A549 (cell line): Measurements from ENCODE around the gene ALDH2. TPM values are rescaled to one million over a fixed set of nuclear protein-coding genes. Genes with fewer than 3 reads are reported as not detected.
A peak's percentile ranks its signal among the peaks of the same experiment; 100 is the strongest.
"Not testable (repeated sequence)": the region's sequence is repeated elsewhere in the genome, so short reads cannot be mapped to it uniquely, and the experiment has no call there.

Source experiments
- ATAC-seq, 2 experiments: fragments of 200-7000 bp in 1 of 2; fragments of >200 bp in 1 of 2; cut with Nextera tagmentation in 1 of 2; cut with Tn5 transposase in 1 of 2; 3 replicates each; pipeline versions ENCODE4 v1.8.0 to v1.9.1; 2018 to 2020; ENCODE audit warnings: mild to moderate bottlenecking in 1 of 2, moderate library complexity in 1 of 2
- CTCF ChIA-PET: fragments of 300-600 bp; sonication (Branson Sonifier 250); formaldehyde crosslinking; extraction: SDS; loops from one replicate; lab custom pipeline; 2021; ENCODE audit warnings: antibody characterized with exemption, inconsistent platforms; lab: Yijun Ruan, JAX
- POLR2A ChIA-PET: fragments of 350-600 bp; formaldehyde crosslinking; extraction: SDS; loops from one replicate; lab custom pipeline; 2021; ENCODE audit warnings: antibody characterized with exemption, inconsistent platforms; lab: Yijun Ruan, JAX
- DNase-seq, 2 experiments: peaks; one replicate each; pipeline versions ENCODE4 v3.0.0 to v3.0.0-alpha.2; 2011 to 2016; ENCODE audit warnings: low read depth in 1 of 2, low spot score in 1 of 2
- FAIRE-seq: peaks from 2 replicates; lab custom pipeline; 2011; peaks lifted over from hg19 to GRCh38; lab: Jason Lieb, UNC
- H3K27ac ChIP-seq, 2 experiments: fragments of >200 bp; sonication (Bioruptor Twin); formaldehyde crosslinking; 3 replicates each; pipeline ENCODE4 v1.5.1; 2016 to 2017
- H3K4me1 ChIP-seq: fragments of >200 bp; sonication (Bioruptor Twin); formaldehyde crosslinking; 3 replicates; pipeline ENCODE4 v1.6.1; 2016
- H3K4me2 ChIP-seq: fragments of >200 bp; sonication (Bioruptor Twin); formaldehyde crosslinking; 3 replicates; pipeline ENCODE4 v1.6.1; 2016
- H3K4me3 ChIP-seq: fragments of >200 bp; sonication (Bioruptor Twin); formaldehyde crosslinking; 3 replicates; pipeline ENCODE4 v1.5.1; 2016
- H3K9me3 ChIP-seq: fragments of >200 bp; sonication (Bioruptor Twin); formaldehyde crosslinking; 3 replicates; pipeline ENCODE4 v1.6.1; 2016
- ATOH8 ChIP-seq: fragments of 250-450 bp; sonication (Bioruptor Pico); IDR thresholded peaks from 2 replicates; pipeline ENCODE4 v1.5.0; 2020; ENCODE audit warnings: low read depth, mild to moderate bottlenecking, moderate library complexity
- CTCF ChIP-seq: fragments of >200 bp; sonication (Bioruptor Twin); formaldehyde crosslinking; IDR thresholded peaks from 3 replicates; pipeline ENCODE4 v1.5.1; 2016
- EHF ChIP-seq: fragments of 250-450 bp; sonication (Bioruptor Pico); IDR thresholded peaks from 2 replicates; pipeline ENCODE4 v1.5.0; 2020; ENCODE audit warnings: mild to moderate bottlenecking
- ESRRA ChIP-seq: fragments of 150-350 bp; IDR thresholded peaks from 2 replicates; pipeline ENCODE4 v1.6.1; 2014; ENCODE audit warnings: mild to moderate bottlenecking, low read length, borderline replicate concordance
- FOSB ChIP-seq: fragments of 250-450 bp; sonication (Bioruptor Pico); IDR thresholded peaks from 2 replicates; pipeline ENCODE4 v1.5.0; 2020; ENCODE audit warnings: mild to moderate bottlenecking, moderate library complexity
- HOXA7 ChIP-seq: fragments of 250-450 bp; sonication (Bioruptor Pico); IDR thresholded peaks from 2 replicates; pipeline ENCODE4 v1.5.0; 2020; ENCODE audit warnings: mild to moderate bottlenecking, moderate library complexity
- MAZ ChIP-seq: fragments of 150-350 bp; IDR thresholded peaks from 2 replicates; pipeline ENCODE4 v1.6.1; 2014; ENCODE audit warnings: antibody characterized with exemption, low read depth, low read length, borderline replicate concordance
- MYC ChIP-seq: IDR thresholded peaks from 2 replicates; pipeline ENCODE4 v1.6.1; 2012; ENCODE audit warnings: mild to moderate bottlenecking, inconsistent platforms, low read length, improper control_type of control experiment, borderline replicate concordance
- NR3C1 ChIP-seq: fragments of >200 bp; sonication (Bioruptor Twin); formaldehyde crosslinking; IDR thresholded peaks from 3 replicates; pipeline ENCODE4 v1.6.1; 2017
- POLR2AphosphoS2 ChIP-seq: conservative IDR thresholded peaks from 2 replicates; pipeline ENCODE4 v1.6.1; 2012; ENCODE audit warnings: low read length, improper control_type of control experiment, inconsistent platforms
- RAD21 ChIP-seq, 2 experiments: fragments of >200 bp in 1 of 2; sonication (Bioruptor Twin) in 1 of 2; formaldehyde crosslinking in 1 of 2; IDR thresholded peaks in 1 of 2; conservative IDR thresholded peaks in 1 of 2; 2 replicates in 1 of 2; 3 replicates in 1 of 2; pipeline ENCODE4 v1.6.1; 2012 to 2018; ENCODE audit warnings: inconsistent platforms in 1 of 2
- RCOR1 ChIP-seq: fragments of 150-350 bp; IDR thresholded peaks from 2 replicates; pipeline ENCODE4 v1.6.1; 2014; ENCODE audit warnings: antibody characterized with exemption, low read length, low read depth
- RNF2 ChIP-seq: fragments of 200-600 bp; sonication (generic); IDR thresholded peaks from 2 replicates; pipeline ENCODE4 v1.6.1; 2016; ENCODE audit warnings: low read depth, mild to moderate bottlenecking, antibody characterized with exemption, moderate library complexity, borderline replicate concordance
- SMC3 ChIP-seq: fragments of >200 bp; sonication (Bioruptor Twin); formaldehyde crosslinking; IDR thresholded peaks from 3 replicates; pipeline ENCODE4 v1.6.1; 2018; ENCODE audit warnings: inconsistent platforms
- ZC3H11A ChIP-seq: fragments of 450-650 bp; IDR thresholded peaks from 2 replicates; pipeline ENCODE4 v1.6.1; 2014; ENCODE audit warnings: antibody characterized with exemption, mild to moderate bottlenecking
- WGBS: methylation state at CpG from one replicate; pipeline ENCODE4 v1.1.6; 2017; ENCODE audit errors: missing lambda C conversion rate; 5-methylcytosine and 5-hydroxymethylcytosine counted together
- polyA plus RNA-seq, 4 experiments: library from polyadenylated mRNA; depleted of rRNA in 3 of 4; stranded (reverse); fragments of >200 nt; fragmentation: RNase III in 1 of 4; extraction: RNeasy Plus Mini Kit Qiagen cat#74134 plus additional on column Dnase treatment in 1 of 4; gene quantifications; 2 replicates in 3 of 4; 3 replicates in 1 of 4; pipeline ENCODE4 v1.2.3, GENCODE V29; 2011 to 2017
- TF ChIP-seq, protein P1 (sequence below): fragments of 250-450 bp; sonication (Bioruptor Pico); IDR thresholded peaks from 2 replicates; pipeline ENCODE4 v1.5.0; 2021; ENCODE audit warnings: mild to moderate bottlenecking, moderate library complexity, borderline replicate concordance
- TF ChIP-seq, protein P2 (sequence below): IDR thresholded peaks from 2 replicates; pipeline ENCODE4 v1.6.1; 2012

ALDH2 gene
- polyA plus RNA-seq, 2 of the 4 experiments (the other 2 are of a cell fraction): 97.5 to 123 TPM

DNA sequence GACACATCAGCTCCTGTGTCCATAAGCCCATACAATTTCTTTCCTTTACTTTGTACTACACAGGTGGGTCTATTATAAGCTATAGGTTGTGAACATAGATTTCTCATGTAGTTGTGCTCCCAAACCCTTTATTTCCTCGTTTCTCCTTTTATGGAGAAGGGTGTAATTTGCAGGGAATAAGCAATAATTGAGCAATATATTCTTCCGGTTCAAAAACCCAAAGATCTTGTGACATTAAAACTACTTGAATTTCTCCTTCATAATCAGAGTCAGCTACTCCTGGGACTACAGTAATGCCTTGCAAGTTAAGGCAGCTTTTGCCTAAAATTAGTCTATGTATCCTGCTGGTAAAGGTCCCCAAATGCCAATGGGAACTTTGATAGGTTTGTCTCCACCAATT lies 56.2 kb downstream of the ALDH2 start (continued):
- no peak for TF ChIP-seq RCOR1
- TF ChIP-seq EHF (CRISPR knock-in tag): no peak
- no peak for TF ChIP-seq NR3C1

DNA sequence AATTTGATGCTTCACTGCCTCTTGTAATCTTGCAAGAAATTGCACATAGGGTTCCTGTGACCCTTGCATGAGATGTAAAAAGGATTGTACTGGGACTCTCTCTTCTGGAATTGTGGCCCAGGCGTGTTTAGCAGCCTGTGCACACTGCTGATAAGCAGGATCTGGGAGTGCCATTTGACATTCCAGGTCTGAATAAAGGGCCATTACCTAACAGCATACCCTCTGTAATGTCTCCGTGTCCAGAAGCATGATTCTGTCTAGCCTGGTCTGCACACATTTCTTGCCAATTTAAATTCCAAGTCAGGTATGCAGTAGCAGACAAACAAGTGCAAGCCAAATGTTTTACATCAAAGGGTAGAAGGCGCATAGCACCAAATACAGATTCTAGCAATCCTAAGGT lies 57.2 kb downstream of the ALDH2 start:
- DNase-seq: no peak
- no peak for TF ChIP-seq FOSB (CRISPR knock-in tag)
- TF ChIP-seq, protein P1, sequence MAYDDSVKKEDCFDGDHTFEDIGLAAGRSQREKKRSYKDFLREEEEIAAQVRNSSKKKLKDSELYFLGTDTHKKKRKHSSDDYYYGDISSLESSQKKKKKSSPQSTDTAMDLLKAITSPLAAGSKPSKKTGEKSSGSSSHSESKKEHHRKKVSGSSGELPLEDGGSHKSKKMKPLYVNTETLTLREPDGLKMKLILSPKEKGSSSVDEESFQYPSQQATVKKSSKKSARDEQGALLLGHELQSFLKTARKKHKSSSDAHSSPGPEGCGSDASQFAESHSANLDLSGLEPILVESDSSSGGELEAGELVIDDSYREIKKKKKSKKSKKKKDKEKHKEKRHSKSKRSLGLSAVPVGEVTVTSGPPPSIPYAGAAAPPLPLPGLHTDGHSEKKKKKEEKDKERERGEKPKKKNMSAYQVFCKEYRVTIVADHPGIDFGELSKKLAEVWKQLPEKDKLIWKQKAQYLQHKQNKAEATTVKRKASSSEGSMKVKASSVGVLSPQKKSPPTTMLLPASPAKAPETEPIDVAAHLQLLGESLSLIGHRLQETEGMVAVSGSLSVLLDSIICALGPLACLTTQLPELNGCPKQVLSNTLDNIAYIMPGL (CRISPR knock-in tag): no peak
- TF ChIP-seq RAD21 (conservative IDR thresholded peaks at IDR 0.05 in 1 of 2, IDR thresholded peaks at IDR 0.05 in 1 of 2): no peak
- TF ChIP-seq ESRRA: no peak
- TF ChIP-seq RNF2: no peak
- no peak for TF ChIP-seq ATOH8 (CRISPR knock-in tag)
- no peak for TF ChIP-seq MYC
- TF ChIP-seq POLR2AphosphoS2: no peak
- TF ChIP-seq, protein P2, sequence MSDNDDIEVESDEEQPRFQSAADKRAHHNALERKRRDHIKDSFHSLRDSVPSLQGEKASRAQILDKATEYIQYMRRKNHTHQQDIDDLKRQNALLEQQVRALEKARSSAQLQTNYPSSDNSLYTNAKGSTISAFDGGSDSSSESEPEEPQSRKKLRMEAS: no peak
- TF ChIP-seq RCOR1: no peak
- no peak for TF ChIP-seq MAZ
- TF ChIP-seq ZC3H11A: no peak
- no peak for TF ChIP-seq HOXA7 (CRISPR knock-in tag)

DNA sequence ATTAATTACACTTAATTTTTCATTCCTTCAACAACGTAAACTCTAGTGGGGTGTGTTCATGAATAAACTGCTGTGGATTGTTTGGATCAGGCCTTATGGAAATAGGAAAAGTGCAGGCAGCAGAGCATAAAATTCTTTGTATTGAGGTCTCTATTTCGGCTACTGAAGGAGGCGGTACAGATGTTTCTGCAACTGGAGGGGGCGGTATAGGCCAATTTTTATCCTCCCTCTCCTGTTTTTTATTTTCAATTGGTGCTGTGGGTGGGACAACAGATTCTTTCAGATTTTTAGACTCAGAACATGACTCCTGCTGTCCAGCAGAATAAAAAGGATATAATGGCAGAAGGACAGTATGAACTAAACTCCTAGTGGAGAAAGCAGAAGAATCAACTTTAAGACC lies 57.6 kb downstream of the ALDH2 start:
- H3K9me3 ChIP-seq, H3K4me2 ChIP-seq, POLR2A ChIA-PET, H3K4me1 ChIP-seq, FAIRE-seq, H3K4me3 ChIP-seq: not testable (repeated sequence)
- ATAC-seq (peak in 1 of 2 experiments; percentile 71; a peak in 3 of 6 replicates), DNase-seq (peak in 1 of 2 experiments; percentile 41)
- WGBS: 10% methylated on average over 4 of the region's 4 CpGs
- TF ChIP-seq RAD21 (conservative IDR thresholded peaks at IDR 0.05 in 1 of 2, IDR thresholded peaks at IDR 0.05 in 1 of 2): peak; percentile 74 to 75
- TF ChIP-seq SMC3: peak; percentile 48; the same call in 2 of the 3 replicates
- peak; percentile 59 for TF ChIP-seq CTCF
- TF ChIP-seq, all 56 proteins: peak for 3; not testable (repeated sequence) for 53
- not testable (repeated sequence) for H3K27ac ChIP-seq
- CTCF ChIA-PET: interaction anchor here (0.6 to 2.5 kb wide), 3 partner anchors 10 to 65 kb away, joined by 3 to 12 read pairs (median 9); no protein-coding TSS in a partner anchor

More for the DNA sequence above, 57.2 kb downstream of the ALDH2 start:
- WGBS: 33% methylated on average over 3 of the region's 3 CpGs
- no peak overlapping the region for H3K4me3 ChIP-seq
- no peaks in the 10 kb centered on the region for H3K9me3 ChIP-seq
- no peak overlapping the region for H3K27ac ChIP-seq
- ChIA-PET CTCF (interaction anchor here (1.0 to 1.9 kb wide), 4 partner anchors 9 to 564 kb away, joined by 3 to 5 read pairs (median 4); no protein-coding TSS in a partner anchor), POLR2A (no interaction called here)
- ATAC-seq (peak in 1 of 2 experiments; percentile 13; a peak in 2 of 6 replicates), FAIRE-seq (no peak)
- H3K4me1 ChIP-seq: no peaks in the 10 kb centered on the region
- H3K4me2 ChIP-seq: no peak overlapping the region
